H9 (cell line): ENCODE results near the gene TEX11. TPM values are rescaled to one million over a fixed set of nuclear protein-coding genes. Genes with fewer than 3 reads are reported as not detected.

Experiments
- DNase-seq: peaks from one replicate; pipeline ENCODE4 v3.0.0-alpha.2; 2017
- H2AFZ ChIP-seq: one replicate; pipeline ENCODE4 v1.6.1; 2013; ENCODE audit warnings: mild to moderate bottlenecking, low read length, control low read depth, moderate library complexity
- H2AK5ac ChIP-seq: 2 replicates; pipeline ENCODE4 v1.6.1; 2013; ENCODE audit warnings: low read length, control low read depth, mixed read lengths; ENCODE audit not compliant: insufficient read length
- H2BK120ac ChIP-seq: one replicate; pipeline ENCODE4 v1.6.1; 2013; ENCODE audit warnings: low read depth, mild to moderate bottlenecking, low read length, control low read depth, inconsistent platforms; ENCODE audit not compliant: poor library complexity, severe bottlenecking
- H2BK12ac ChIP-seq: 2 replicates; pipeline ENCODE4 v1.6.1; 2013; ENCODE audit warnings: low read length, control low read depth, mixed read lengths, low read depth; ENCODE audit not compliant: insufficient read length
- H2BK15ac ChIP-seq: 2 replicates; pipeline ENCODE4 v1.6.1; 2013; ENCODE audit warnings: low read depth, low read length, control low read depth
- H2BK20ac ChIP-seq: one replicate; pipeline ENCODE4 v1.6.1; 2013; ENCODE audit warnings: low read depth, mild to moderate bottlenecking, low read length, control low read depth, inconsistent platforms; ENCODE audit not compliant: poor library complexity, severe bottlenecking
- H2BK5ac ChIP-seq: 2 replicates; pipeline ENCODE4 v1.6.1; 2013; ENCODE audit warnings: low read length, control low read depth, mixed read lengths; ENCODE audit not compliant: insufficient read length
- H3K14ac ChIP-seq: 2 replicates; pipeline ENCODE4 v1.6.1; 2013; ENCODE audit warnings: low read length, control low read depth; ENCODE audit not compliant: insufficient read depth
- H3K18ac ChIP-seq: 2 replicates; pipeline ENCODE4 v1.6.1; 2013; ENCODE audit warnings: low read depth, mild to moderate bottlenecking, mixed read lengths, low read length, control low read depth; ENCODE audit not compliant: insufficient read length
- H3K23ac ChIP-seq: 2 replicates; pipeline ENCODE4 v1.6.1; 2013; ENCODE audit warnings: low read length, control low read depth, mixed read lengths, low read depth; ENCODE audit not compliant: insufficient read length
- H3K23me2 ChIP-seq: 2 replicates; pipeline ENCODE4 v1.6.1; 2013; ENCODE audit warnings: low read depth, mild to moderate bottlenecking, mixed read lengths, low read length, control low read depth; ENCODE audit not compliant: insufficient read length, poor library complexity, severe bottlenecking
- H3K27ac ChIP-seq: 2 replicates; pipeline ENCODE4 v1.5.1; 2013; ENCODE audit warnings: low read length, control low read depth, mixed read lengths, low read depth; ENCODE audit not compliant: insufficient read length
- H3K27me3 ChIP-seq: 2 replicates; pipeline ENCODE4 v1.6.1; 2013; ENCODE audit warnings: low read length, control low read depth, inconsistent platforms; ENCODE audit not compliant: insufficient read depth
- H3K4ac ChIP-seq: 2 replicates; pipeline ENCODE4 v1.6.1; 2013; ENCODE audit warnings: low read depth, mild to moderate bottlenecking, control low read depth, inconsistent platforms, low read length, moderate library complexity
- H3K4me1 ChIP-seq: 2 replicates; pipeline ENCODE4 v1.6.1; 2013; ENCODE audit warnings: low read length, control low read depth, inconsistent platforms; ENCODE audit not compliant: insufficient read depth
- H3K4me2 ChIP-seq: 2 replicates; pipeline ENCODE4 v1.6.1; 2013; ENCODE audit warnings: low read length, control low read depth, mixed read lengths; ENCODE audit not compliant: insufficient read length, insufficient read depth
- H3K56ac ChIP-seq: 2 replicates; pipeline ENCODE4 v1.6.1; 2013; ENCODE audit warnings: low read depth, mild to moderate bottlenecking, mixed read lengths, low read length, control low read depth; ENCODE audit not compliant: insufficient read length
- H3K79me1 ChIP-seq: 2 replicates; pipeline ENCODE4 v1.6.1; 2013; ENCODE audit warnings: low read depth, mild to moderate bottlenecking, moderate library complexity, low read length, control low read depth, inconsistent platforms; ENCODE audit not compliant: insufficient read depth, poor library complexity, severe bottlenecking
- H3K79me2 ChIP-seq: 2 replicates; pipeline ENCODE4 v1.6.1; 2013; ENCODE audit warnings: low read length, control low read depth, inconsistent platforms; ENCODE audit not compliant: insufficient read depth
- H3K9ac ChIP-seq: 2 replicates; pipeline ENCODE4 v1.6.1; 2013; ENCODE audit warnings: low read length, control low read depth, mixed read lengths; ENCODE audit not compliant: insufficient read length; ENCODE audit errors: extremely low read depth
- H3K9me3 ChIP-seq: one replicate; pipeline ENCODE4 v1.6.1; 2013; ENCODE audit warnings: low read depth, low read length, inconsistent platforms; ENCODE audit not compliant: control insufficient read depth
- H3T11ph ChIP-seq: one replicate; pipeline ENCODE4 v1.6.1; 2013; ENCODE audit warnings: mild to moderate bottlenecking, low read length, control low read depth, inconsistent platforms
- H4K20me1 ChIP-seq: one replicate; pipeline ENCODE4 v1.6.1; 2013; ENCODE audit not compliant: control insufficient read depth, insufficient read length, insufficient read depth
- H4K5ac ChIP-seq: 2 replicates; pipeline ENCODE4 v1.6.1; 2013; ENCODE audit warnings: low read depth, mild to moderate bottlenecking, mixed read lengths, low read length, control low read depth; ENCODE audit not compliant: insufficient read length
- H4K8ac ChIP-seq: replicated peaks from 2 replicates; pipeline ENCODE4 v1.6.1; 2013; ENCODE audit warnings: low read length, control low read depth, mixed read lengths, low read depth; ENCODE audit not compliant: insufficient read length
- H4K91ac ChIP-seq: 2 replicates; pipeline ENCODE4 v1.6.1; 2013; ENCODE audit warnings: low read depth, mild to moderate bottlenecking, moderate library complexity, mixed read lengths, low read length, control low read depth; ENCODE audit not compliant: insufficient read length
- H3K27ac Mint-ChIP-seq, 3 experiments: 2 replicates in 2 of 3; 3 replicates in 1 of 3; pipeline ENCODE4 v1.8.0; 2020 to 2021; ENCODE audit warnings: mixed read lengths in 3 of 3, mild to moderate bottlenecking in 1 of 3, moderate library complexity in 1 of 3
- H3K27me3 Mint-ChIP-seq: 2 replicates; pipeline ENCODE4 v1.8.0; 2021; ENCODE audit warnings: low read depth, mild to moderate bottlenecking, moderate library complexity, mixed read lengths
- H3K36me3 Mint-ChIP-seq, 3 experiments: 2 replicates in 2 of 3; 3 replicates in 1 of 3; pipeline ENCODE4 v1.8.0; 2020 to 2021; ENCODE audit warnings: low read depth in 3 of 3, mixed read lengths in 3 of 3; ENCODE audit not compliant: insufficient read depth in 1 of 3
- H3K4me1 Mint-ChIP-seq, 2 experiments: 2 replicates each; pipeline ENCODE4 v1.8.0; 2020; ENCODE audit warnings: mixed read lengths in 2 of 2
- H3K4me3 Mint-ChIP-seq, 2 experiments: 2 replicates in 1 of 2; 3 replicates in 1 of 2; pipeline ENCODE4 v1.8.0; 2020 to 2021; ENCODE audit warnings: mild to moderate bottlenecking in 2 of 2, mixed read lengths in 2 of 2, moderate library complexity in 1 of 2
- H3K9me3 Mint-ChIP-seq, 2 experiments: 2 replicates in 1 of 2; 3 replicates in 1 of 2; pipeline ENCODE4 v1.8.0; 2020; ENCODE audit warnings: mild to moderate bottlenecking in 2 of 2, mixed read lengths in 2 of 2, moderate library complexity in 1 of 2
- WGBS: extraction: QIAGEN DNeasy Blood & Tissue Kit; methylation state at CpG from one replicate; pipeline ENCODE4 v1.1.7; 2013; ENCODE audit warnings: missing lambda C conversion rate, low lambda C conversion rate, mixed read lengths; ENCODE audit not compliant: insufficient read length; ENCODE audit errors: extremely low coverage; 5-methylcytosine and 5-hydroxymethylcytosine counted together
- total RNA-seq: library from RNA; stranded (reverse); gene quantifications from 2 replicates; pipeline ENCODE4 v1.2.1, GENCODE V29; 2021
- TF ChIP-seq, protein P1 (sequence below): fragments of 200-600 bp; sonication (generic); conservative IDR thresholded peaks from 3 replicates; pipeline ENCODE4 v1.8.0; 2021; ENCODE audit warnings: antibody characterized with exemption, mild to moderate bottlenecking

The TEX11 gene
- total RNA-seq, 1 experiment from 2014 or later, result 0.22 TPM

DNA sequence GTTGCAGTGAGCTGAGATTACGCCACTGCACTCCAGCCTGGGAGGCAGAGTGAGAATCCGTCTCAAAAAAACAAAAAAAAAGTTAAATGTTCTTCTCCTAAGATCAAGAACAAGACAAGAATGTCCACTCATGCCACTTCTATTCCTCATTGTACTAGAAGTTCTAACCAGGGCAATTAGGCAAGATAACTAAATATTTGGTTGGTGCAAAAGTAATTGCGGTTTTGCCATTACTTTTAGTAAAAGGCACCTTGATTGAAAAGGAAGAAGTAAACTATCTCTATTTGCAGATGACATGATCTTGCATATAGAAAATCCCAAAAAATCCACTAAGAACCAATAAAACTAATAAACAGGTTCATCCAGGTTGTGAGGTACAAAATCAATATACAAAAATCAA, 46.4 kb upstream of the TEX11 start:
- no peaks in the 10 kb centered on the region for H4K20me1 ChIP-seq
- H3K36me3 Mint-ChIP-seq, result no peaks in the 10 kb centered on the region; a peak in 1 of 7 replicates

More for the DNA sequence above, 46.4 kb upstream of the TEX11 start:
- no peak overlapping the region for H3K4me2 ChIP-seq
- H3K27ac ChIP-seq, result no peak overlapping the region
- H3T11ph ChIP-seq, result no peak overlapping the region
- H3K23ac ChIP-seq, result no peak overlapping the region
- H3K9me3 ChIP-seq, result peaks cover 2% of the 10 kb centered on the region
- no peak overlapping the region for H3K18ac ChIP-seq
- no peak for DNase-seq
- 0 out of 4 replicates have a peak, but pooled peaks cover 0 to 2% of the 10 kb centered on the region in 2 experiments for H3K4me1 Mint-ChIP-seq
- no peak overlapping the region for H3K14ac ChIP-seq
- no peak overlapping the region for H3K9ac ChIP-seq
- H3K4me3 Mint-ChIP-seq, result no peak overlapping the region
- no peaks in the 10 kb centered on the region for H3K4me1 ChIP-seq
- no peak overlapping the region for H4K5ac ChIP-seq
- no peak overlapping the region for H2BK120ac ChIP-seq
- H4K8ac ChIP-seq, result no peak overlapping the region
- peaks cover 47 to 49% of the 10 kb centered on the region in 2 experiments for H3K9me3 Mint-ChIP-seq
- H2AK5ac ChIP-seq, result no peak overlapping the region
- no peak overlapping the region for H4K91ac ChIP-seq
- peak overlapping the region in 1 of 3 experiments; percentile 40; a peak in 1 of 7 replicates for H3K27ac Mint-ChIP-seq
- no peak overlapping the region for H2BK20ac ChIP-seq
- TF ChIP-seq, protein P1, sequence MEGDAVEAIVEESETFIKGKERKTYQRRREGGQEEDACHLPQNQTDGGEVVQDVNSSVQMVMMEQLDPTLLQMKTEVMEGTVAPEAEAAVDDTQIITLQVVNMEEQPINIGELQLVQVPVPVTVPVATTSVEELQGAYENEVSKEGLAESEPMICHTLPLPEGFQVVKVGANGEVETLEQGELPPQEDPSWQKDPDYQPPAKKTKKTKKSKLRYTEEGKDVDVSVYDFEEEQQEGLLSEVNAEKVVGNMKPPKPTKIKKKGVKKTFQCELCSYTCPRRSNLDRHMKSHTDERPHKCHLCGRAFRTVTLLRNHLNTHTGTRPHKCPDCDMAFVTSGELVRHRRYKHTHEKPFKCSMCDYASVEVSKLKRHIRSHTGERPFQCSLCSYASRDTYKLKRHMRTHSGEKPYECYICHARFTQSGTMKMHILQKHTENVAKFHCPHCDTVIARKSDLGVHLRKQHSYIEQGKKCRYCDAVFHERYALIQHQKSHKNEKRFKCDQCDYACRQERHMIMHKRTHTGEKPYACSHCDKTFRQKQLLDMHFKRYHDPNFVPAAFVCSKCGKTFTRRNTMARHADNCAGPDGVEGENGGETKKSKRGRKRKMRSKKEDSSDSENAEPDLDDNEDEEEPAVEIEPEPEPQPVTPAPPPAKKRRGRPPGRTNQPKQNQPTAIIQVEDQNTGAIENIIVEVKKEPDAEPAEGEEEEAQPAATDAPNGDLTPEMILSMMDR, result no peak
- H3K4ac ChIP-seq, result no peak overlapping the region
- H2BK12ac ChIP-seq, result no peak overlapping the region
- no peaks in the 10 kb centered on the region for H3K27me3 Mint-ChIP-seq
- H3K79me1 ChIP-seq, result no peaks in the 10 kb centered on the region
- H3K23me2 ChIP-seq, result no peaks in the 10 kb centered on the region
- H3K79me2 ChIP-seq, result no peaks in the 10 kb centered on the region
- no peak overlapping the region for H3K56ac ChIP-seq
- no peak overlapping the region for H2BK5ac ChIP-seq
- H2BK15ac ChIP-seq, result no peak overlapping the region
- no peak overlapping the region for H2AFZ ChIP-seq
- no CpG with 5 or more reads among the region's 3 CpGs for WGBS
- H3K27me3 ChIP-seq, result no peaks in the 10 kb centered on the region
